NCI-H524 treated with DMSO at 0.1 percent for 48 hours (cell line): ENCODE data around the gene IL1RAP.
"Not testable (repeated sequence)": the region's sequence is repeated elsewhere in the genome, so short reads cannot be mapped to it uniquely, and the experiment has no call there.

Experiments
- DNase-seq: peaks from one replicate; lab custom pipeline; 2025; lab: John Stamatoyannopoulos, UW

The IL1RAP gene, protein sequence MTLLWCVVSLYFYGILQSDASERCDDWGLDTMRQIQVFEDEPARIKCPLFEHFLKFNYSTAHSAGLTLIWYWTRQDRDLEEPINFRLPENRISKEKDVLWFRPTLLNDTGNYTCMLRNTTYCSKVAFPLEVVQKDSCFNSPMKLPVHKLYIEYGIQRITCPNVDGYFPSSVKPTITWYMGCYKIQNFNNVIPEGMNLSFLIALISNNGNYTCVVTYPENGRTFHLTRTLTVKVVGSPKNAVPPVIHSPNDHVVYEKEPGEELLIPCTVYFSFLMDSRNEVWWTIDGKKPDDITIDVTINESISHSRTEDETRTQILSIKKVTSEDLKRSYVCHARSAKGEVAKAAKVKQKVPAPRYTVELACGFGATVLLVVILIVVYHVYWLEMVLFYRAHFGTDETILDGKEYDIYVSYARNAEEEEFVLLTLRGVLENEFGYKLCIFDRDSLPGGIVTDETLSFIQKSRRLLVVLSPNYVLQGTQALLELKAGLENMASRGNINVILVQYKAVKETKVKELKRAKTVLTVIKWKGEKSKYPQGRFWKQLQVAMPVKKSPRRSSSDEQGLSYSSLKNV

DNA sequence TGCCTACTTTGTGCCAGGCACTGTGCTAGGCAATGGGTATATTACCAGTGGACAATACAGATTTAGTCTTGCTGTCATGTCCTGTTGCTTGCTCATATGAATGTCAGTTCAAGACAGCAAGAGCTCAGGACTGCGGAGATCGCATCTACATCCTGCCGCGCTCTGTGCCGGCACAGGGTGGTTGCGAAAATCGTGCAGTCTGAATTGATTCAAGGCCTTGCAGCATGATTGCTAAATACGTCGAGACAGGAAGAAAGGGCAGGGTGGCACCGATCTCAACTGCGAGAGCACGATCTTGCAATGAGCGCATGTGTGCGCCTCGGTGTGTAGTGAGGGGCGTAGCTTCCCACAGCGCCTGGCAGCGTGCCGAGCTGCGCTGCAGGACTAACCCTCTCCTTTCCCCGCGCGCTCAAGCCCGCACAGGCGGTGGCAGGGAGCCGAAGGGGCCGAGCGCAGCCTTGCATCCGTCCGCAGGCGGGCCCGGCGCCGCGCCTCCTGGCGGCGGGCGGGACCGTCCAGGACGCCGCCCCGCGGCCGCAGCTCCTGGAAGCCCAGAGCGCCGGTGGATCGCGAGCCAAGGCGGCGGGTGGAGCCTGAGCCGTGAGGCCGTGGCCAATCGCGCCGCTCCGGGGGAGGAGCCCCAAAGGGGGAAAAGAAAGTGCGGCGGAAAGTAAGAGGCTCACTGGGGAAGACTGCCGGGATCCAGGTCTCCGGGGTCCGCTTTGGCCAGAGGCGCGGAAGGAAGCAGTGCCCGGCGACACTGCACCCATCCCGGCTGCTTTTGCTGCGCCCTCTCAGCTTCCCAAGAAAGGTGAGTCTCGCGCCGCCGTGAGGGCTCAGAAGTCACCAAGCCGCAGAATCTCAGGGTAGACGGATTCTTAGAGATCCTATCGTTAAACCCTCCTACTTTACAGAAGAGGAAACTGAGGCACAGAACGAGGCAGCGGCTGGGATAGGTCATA is at the start of gene IL1RAP:
Gene IL1RAP, plus strand, starts transcription at position 677 of the 962 bp plus-strand sequence. CDS start 50,205 bp downstream, outside the sequence.
- peak; percentile 65 for DNase-seq

DNA sequence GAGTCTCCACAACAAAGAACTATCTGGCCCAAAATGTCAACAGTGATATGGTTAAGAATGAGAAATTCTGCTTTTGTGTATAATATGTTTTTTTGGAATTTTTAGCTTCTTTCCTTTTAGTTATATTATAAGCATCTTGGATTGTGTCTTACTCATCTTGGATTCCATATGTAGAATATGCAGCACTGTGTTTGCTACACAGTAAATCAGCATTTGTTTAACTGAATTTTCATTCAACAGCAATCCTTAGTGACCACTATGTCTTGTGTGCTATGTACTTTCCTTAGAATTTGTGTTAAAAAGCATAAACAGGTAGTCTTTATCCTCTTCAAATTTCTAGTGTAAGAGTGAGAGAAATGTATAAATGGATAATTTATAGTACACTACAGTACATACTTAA is 46.0 kb upstream of the IL1RAP start:
- DNase-seq = no peak

DNA sequence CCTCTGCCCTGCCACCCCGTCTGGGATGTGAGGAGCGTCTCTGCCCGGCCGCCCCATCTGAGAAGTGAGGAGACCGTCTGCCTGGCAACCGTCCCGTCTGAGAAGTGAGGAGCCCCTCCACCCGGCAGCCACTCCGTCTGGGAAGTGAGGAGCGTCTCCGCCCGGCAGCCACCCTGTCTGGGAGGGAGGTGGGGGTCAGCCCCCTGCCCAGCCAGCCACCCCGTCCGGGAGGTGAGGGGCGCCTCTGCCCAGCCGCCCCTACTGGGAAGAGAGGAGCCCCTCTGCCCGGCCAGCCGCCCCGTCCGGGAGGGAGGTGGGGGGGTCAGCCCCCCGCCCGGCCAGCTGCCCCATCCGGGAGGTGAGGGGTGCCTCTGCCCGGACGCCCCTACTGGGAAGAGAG is 40.6 kb upstream of the IL1RAP start:
- DNase-seq = not testable (repeated sequence)

DNA sequence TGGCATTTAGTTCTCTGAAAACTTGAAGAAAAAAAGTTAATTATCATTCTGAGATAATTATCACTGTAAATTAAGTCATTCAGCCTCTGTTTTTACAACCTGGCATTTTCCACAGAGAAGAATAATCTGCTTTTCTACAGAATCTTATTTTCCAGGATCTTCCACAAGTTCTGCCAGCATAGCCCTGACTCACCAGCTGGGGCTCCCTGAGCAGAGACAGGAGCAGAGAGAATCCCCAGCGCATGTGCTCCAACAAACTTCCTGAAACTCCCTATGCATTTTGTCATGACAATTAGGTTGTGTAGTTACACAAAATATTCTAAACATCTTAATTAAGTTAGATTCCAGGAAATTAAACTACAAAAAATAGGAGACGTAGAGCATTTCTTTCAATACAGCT is 32.1 kb upstream of the IL1RAP start:
- DNase-seq = no peak

DNA sequence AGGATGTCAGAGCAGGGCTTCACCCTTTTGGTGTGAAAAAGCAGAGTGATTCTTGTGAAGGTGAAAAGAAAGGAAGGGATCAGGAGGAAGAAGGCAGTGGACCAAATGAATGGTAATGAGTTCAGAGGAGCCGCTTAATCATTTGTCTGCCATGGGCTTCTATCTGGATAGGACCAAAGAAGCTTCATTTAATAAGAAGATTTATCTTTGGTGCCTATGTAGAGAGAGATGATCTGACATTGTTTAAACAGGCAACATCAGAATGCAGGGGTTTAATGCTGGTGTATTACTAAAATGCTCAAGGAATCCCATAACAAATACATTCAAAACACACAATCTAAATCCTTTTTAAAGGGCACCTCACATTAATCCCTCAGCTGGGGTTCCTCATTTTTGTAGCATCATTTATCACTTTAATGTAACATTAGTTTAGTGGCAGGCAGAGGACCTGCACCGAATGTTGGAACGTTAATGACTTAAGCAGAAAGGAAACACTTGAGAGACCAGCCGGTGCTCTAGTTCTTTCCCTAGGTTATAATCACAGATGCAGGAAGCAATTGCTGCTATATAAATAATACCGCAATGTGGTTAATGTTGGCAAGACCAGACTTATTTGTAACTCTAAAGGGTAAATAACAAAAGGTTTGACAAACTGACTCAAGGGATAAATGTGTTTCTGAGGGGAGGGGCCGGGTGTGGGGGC is 27.9 kb upstream of the IL1RAP start:
- DNase-seq = peak; percentile 94

DNA sequence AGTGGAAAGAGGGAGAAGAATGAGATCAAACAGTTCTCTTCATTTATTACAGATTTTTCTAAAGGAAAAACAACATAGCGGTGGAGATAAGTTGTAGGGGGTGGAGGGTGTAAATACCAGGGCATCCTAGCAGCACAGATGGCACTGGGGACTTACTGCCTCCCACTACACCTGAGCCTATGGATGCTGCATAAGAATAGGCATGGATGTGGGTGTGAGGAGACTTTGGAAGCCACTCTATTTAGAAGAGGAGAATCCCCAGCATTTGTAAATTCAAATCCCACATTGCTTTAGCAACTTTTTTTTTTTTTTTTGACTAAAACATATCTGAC is 27.4 kb upstream of the IL1RAP start:
- DNase-seq = peak; percentile 82

DNA sequence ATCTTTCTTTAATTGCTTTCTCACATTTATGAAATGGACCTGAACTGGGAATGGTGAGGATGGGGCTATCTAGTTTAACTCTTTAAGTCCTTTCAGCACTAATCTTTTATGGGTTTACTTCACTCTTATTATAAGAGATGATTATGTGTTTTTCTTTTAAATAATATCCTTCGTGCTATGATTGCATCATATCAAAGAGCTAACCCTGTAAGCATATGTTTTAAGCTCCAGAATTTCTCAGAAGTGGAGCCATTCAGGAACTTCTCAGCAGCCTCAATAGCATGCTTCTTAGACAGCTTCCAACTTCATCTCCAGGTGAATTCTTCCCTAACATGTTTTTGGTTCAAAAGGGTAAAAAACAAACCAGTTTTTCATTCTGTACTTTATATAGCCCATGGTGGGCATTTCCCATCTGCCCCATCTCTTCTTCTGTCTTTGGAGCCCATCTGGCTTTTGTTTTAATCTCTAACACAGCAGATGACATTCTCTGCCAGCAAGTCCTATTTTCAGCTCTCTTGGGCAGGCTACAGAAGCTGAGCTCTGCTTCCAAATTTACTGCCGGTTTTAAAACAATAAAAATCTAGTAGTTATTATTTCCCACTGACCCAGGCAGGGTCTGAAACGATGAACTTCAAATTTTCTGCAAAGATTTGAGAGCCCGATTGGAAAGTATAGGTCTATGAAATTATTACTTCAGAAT is 26.8 kb upstream of the IL1RAP start:
- DNase-seq = peak; percentile 63

DNA sequence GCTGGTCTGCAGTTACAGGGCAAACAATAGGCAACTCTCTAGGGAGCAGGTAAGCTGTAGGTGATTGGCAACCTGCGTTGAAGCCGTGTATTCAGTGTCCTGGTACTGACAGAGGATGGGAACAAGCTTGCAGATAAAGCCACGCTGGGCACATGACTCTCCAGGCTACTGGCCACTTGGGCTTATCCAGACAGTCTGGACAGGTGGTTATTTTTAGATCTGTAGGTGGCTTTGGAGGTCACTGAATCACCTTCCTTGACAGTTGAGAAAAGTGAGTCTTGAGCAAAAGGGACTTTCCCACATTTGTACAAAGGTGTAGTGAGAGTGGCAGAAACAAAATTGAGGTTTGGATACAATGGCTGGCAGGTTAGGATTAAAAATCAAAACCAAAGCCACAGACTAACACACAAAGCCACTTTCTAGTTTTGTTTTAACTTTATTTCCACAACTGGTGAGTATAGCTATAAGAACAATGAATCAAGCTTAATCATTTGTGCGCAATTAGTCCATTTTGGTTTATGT is 22.3 kb upstream of the IL1RAP start:
- no peak for DNase-seq

DNA sequence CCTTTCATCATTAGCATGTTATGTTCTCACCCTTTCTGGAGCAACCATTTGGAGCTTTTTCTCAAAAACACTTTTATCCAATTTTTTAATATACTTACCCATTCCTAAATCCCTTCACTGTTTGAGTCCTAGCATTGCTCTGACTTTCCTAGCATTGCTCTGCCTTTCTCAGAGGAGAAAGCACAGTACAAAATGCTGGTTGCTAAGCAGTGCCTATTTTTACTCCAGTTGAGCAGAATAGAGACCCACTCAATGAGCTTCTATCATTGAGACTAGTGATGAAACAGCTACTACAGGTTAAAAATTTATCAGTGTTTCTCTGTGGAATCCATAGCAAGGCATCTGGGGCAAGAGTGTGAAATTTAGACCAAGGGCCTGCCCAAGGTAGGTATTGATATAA is 21.8 kb upstream of the IL1RAP start:
- no peak for DNase-seq

DNA sequence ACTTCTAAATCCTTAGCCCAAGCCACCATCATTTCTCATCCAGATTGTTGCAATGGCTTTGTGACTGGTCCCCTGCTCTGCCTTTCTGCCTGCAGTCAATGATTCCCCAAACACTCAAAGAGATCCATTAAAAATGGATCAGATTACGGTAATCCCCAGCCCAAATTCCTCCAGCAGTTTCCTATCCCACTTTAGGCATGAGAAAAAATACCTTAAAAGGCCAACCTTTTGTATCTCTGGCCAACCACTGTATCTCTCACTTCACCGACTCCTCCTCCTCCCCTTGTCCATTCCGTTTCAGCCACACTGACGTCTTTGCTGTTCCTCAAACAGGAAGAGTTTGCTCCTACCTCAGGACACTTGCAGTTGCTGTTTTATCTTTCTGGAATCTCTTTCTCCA is 20.9 kb upstream of the IL1RAP start:
- DNase-seq = peak; percentile 26

DNA sequence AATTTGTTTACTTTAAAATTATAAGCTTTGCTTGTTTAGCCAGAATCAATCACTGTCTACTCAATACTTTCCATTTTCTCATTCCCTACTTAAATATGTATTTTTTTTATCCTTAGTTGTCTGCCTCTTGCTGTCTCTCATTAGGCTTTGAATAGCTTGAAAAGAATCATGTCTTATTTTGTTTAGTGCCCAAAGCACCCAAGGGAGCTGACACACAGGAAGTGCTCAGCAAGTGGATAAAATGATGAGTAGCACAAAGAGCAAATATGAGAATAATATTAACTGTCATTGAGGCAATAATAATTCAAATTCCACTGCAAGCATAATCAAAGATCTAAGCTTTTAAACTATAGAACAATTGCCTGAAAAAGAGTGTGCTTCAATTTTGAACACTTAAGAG is 19.0 kb upstream of the IL1RAP start:
- DNase-seq = no peak

DNA sequence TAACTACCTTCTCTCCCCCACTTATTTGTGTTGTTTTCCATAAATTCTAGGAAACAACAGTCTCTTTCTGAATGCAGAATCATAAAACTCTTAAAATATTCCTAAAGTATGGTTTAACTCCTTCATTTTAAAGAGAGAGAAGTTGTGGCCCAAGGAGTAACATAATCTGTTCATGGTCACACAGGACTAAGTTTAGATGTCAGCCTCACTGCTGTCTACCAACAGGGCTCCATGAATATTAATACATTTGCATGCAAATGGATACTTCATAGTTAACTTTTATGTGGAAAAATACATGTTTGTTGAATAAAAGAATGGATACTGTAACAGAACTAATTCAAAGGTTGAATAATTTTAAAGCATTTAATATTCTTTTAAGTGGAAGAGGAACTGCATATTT is 18.5 kb upstream of the IL1RAP start:
- DNase-seq = no peak

DNA sequence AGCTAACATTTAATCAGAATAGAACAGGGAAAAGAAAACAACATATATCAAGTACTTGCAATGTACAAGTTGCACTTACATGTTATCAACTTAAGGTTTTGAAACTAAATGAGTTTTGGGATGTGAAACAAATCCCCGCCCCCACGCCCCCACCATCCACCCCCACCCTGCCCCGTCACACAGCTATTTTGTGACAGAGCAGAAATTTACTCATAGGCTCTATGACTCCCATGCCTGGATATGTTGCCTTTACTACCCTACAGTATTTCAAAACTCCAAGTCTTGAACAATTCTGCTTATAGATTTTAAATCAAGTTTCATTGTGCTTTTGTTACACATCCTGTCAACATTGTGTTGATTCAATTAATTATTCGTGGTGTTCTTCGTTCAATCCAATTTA is 18.1 kb upstream of the IL1RAP start:
- DNase-seq = no peak

DNA sequence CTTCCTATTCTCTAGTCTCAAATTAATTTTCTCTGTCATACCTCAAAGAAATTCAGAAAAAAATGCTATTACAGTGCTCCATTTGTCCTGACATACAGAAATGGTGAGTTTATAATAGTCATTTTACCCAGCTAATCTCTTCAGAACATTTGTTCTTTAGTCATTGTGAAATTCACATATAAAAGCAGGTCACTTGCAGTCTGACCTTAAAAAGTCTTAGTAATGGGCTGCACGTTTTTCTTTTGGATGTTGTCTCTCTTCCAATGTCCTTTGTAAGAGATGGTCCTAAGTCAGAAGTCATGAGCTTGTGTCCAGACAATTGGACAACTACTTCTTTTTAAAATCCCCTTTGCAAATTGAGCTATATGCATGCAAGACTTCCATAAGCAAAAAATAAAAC is 17.0 kb upstream of the IL1RAP start:
- DNase-seq = no peak

DNA sequence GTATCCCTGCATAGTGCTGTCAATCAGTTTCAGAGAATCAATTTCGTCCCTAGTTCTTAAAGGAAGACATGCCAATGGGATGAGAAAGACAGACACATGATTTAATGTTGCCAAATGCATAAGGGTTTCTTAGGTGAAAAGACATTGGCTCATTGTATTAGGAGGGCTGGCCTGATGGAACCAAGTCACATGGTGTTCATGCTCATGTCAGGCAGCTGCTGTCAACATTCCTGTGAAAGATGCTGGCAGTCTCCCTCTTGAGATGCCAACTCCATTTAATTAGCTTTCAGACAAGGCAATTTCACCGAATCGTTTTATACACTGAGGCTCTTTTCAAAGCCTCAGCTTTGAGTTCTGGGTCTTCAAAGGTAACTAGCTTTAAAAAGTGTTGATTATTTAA is 16.1 kb upstream of the IL1RAP start:
- DNase-seq = no peak

DNA sequence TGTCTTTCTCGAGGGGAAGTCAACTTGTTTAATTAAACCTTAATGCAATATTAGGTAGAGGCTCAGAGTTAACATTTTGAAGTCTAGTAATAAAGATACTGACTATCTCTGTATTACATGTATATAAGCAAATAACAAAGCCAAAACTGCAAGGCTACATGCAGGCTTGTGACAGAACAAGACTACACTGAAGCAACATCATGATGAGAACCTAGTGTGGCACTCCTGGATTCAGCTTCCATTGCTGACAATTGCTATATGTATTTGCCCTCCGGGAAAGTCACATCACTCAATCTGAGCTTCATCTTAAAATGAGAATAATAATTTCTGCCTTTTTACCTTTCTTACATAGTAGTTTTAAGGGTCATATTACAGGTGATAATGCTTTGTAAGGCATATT is 15.6 kb upstream of the IL1RAP start:
- no peak for DNase-seq

DNA sequence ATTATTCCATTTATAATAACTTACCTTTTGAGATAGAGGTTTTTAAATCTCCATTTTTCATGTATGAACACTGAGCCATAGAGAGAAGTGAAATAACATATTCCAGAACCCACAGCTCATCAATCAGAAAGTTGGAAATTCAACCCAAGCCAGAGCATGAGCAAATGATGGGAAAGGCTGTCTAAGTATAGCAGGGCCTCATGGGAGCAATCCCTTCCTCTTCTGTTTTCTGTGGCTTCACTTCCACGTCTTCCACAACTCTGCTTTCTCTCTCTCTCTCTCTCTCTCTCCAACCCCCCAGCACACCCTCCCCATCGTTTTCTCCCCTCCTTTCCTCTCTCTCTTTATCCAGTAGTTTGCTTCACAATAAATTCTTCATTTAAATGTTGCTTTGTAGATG is 14.8 kb upstream of the IL1RAP start:
- DNase-seq = no peak

DNA sequence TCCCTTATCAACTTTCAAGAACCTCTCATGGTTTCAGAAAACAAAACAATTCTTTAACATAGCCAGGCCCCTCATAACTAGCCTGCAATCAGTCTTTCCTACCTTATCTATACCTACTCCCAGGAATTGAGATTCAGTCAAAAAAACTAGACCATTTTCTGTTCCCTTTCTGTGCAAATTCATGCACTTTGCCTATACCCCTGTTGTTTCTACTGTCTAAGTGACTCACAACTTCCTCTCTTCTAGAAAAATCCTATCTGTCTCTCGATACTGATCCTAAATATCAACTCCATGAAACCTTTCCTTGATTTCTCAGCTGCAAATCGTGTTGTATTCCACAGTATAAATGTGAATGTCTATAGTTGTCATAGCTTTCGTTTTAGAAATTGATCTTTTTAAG is 10.9 kb upstream of the IL1RAP start:
- no peak for DNase-seq

DNA sequence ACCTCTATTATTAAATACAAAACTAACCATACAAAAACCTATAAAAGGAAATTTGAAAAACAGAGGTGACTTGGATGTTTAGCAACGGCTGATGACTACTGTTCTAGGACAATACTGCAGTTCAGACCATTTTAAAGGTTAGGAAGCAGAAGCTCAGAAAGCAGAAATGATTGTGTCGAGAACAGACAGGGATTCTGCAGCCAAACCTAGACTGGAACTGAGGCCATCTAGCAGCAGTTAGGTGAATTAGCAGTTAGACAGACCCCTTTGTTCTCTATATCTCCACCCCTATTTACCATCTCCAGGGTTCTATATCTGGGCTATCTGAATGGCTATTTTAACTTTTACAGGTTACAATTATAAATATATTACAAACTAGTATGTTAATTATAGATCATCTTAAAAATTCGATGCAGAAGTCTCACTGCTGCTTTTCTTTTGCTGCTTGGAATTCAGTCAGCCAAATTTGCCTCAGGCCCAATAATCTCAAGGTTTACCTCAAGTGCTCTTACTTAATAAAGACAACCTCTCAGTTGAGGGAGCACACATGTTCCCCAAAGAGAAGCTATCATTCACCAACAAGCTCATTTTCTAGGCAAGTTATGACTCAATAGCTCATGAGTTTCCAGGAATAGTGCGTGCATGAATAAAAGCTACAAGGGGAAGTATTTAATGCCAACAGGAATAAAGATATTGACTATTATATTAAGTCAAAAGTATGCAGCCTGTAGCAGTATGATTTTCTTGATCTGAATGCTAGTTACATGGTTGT is 9.3 kb upstream of the IL1RAP start:
- peak; percentile 28 for DNase-seq

DNA sequence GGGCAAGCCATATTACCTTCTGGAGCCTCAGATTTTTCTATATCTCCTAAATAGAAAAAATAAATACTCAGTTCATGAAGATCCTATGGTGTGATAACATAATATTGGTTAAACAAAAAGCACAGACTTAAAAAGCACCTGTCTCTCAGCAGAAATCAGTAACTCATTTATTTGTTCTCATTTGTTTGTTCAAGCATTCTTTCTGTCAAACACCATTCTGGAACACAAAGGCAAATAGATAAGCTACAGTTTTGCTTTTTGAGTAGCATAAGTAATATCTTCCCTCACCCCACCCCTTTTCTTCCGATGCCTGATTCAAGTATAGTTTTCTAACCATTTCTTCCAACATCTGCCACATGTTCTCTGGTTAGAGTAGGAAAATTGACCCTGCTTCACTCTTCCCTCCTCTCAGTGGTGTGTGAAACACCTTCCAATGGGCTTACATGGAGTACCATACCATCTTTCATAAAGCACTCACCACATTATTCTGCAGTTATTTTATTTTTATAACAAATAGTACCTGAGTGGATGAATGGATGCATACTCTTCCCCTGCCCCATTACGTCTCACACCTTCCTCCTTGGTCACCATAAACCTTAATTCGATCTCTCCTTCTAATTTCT is 8.4 kb upstream of the IL1RAP start:
- DNase-seq = no peak
